ENCODE results near the gene ASB7.

DNA sequence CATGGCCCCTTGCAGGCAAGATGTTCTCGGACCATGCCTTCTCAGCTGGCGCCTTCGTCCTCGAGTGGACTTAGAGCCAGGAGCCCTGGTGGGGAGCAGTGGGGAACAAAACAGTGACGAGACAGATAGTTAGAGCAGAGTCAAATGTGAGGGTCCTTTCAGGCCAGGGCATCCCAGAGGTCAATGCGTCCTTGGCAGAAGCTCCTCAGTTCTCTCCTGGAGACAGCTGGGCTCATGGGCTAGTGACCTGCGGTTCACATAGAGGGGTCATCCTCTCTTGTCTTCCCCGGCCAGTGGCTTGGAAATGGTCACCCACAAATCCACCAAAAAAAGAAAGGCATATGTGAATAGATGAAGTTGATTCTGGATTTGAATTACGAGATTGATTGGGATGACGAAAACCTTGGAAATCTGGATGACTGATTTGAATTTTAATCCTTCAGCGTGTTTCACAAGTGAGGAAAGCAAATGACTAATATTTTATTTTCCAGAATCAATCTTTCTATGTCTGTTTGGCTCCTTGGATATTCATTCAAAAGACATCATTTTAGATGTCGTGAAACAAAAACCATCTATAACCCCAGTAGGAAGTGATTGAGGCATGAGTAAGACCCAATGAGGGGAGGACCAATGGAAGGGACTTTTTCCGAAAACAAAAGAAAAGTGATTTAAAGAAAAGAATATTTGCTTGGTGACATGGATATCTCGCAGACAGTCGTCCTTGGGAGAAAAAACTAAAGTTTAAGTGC, 84.5 kb downstream of the ASB7 start:
- TF ChIP-seq, protein P1, sequence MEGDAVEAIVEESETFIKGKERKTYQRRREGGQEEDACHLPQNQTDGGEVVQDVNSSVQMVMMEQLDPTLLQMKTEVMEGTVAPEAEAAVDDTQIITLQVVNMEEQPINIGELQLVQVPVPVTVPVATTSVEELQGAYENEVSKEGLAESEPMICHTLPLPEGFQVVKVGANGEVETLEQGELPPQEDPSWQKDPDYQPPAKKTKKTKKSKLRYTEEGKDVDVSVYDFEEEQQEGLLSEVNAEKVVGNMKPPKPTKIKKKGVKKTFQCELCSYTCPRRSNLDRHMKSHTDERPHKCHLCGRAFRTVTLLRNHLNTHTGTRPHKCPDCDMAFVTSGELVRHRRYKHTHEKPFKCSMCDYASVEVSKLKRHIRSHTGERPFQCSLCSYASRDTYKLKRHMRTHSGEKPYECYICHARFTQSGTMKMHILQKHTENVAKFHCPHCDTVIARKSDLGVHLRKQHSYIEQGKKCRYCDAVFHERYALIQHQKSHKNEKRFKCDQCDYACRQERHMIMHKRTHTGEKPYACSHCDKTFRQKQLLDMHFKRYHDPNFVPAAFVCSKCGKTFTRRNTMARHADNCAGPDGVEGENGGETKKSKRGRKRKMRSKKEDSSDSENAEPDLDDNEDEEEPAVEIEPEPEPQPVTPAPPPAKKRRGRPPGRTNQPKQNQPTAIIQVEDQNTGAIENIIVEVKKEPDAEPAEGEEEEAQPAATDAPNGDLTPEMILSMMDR (IDR thresholded peaks at IDR 0.05) = no peak
- TF ChIP-seq POLR2A (IDR thresholded peaks at IDR 0.05) = no peak

All from lower leg skin (tissue), 3 donors.